GM18511 (cell line): ENCODE measurements around the gene DNAH5.

Experiments used
- ATAC-seq: cut with Tn5 transposase; IDR thresholded peaks from one replicate; pipeline ENCODE4 v1.9.1; 2021; ENCODE audit warnings: mild to moderate bottlenecking, moderate library complexity; ENCODE audit not compliant: unreplicated experiment

DNAH5 gene

DNA sequence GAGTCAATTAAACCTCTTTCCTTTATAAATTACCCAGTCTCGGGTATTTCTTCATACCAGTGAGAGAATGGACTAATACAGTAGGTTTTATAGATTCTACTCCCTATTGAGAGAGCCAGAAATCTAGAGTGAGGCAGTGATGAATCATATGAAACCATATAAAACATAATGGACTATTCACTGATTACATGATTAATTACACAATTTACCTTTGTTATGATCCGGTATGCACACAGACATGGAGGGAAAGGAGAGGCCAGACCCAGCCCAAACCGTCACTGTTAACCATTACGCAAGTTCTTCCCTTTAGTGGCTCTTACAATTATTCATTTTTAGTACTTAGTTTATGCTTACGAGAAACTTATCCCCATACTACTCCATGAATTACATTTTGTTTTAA is 205.0 kb downstream of the DNAH5 start:
- ATAC-seq, result no peak

DNA sequence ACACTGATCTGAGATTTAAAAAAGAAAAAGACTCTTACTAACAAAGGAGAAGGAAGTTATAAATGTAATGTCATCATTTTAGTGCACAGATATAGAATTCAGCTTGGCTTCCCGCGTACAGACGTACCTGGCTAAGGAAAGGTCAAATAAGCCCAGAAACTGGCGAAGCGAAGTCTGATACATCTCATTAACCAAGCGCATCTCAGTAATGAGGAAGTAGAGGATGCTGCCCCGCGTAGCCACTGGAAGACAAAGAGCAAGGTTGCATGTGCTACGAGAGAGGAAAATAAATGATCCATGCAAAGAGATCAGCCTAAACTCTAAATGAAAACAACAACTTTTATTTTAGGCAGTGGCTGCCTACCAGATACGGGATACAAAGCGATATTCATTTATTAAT is 208.8 kb downstream of the DNAH5 start:
- ATAC-seq, result no peak

DNA sequence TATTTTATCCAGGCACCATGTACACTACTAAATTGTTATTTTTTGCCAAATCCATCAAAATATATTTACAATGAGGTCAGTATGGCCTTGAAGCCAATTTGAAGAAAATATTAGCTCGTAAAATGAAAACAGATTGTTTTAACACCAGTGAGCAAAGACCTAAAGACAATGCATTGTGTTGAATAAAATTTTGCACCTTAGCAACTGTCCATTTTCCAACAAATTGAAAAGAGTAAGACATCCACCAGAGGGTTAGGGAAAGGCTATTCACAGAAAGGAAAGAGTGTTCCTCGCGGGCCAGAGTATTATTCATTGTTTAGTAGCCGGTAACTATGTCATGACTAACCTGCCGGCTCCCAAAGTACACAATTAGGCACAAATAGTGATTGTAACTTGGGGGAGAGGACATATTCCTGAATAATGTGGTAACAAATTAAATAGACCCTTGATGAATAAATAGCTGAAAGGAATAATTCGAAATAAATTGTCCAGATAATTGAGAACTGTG is 213.3 kb downstream of the DNAH5 start:
- ATAC-seq, result no peak

DNA sequence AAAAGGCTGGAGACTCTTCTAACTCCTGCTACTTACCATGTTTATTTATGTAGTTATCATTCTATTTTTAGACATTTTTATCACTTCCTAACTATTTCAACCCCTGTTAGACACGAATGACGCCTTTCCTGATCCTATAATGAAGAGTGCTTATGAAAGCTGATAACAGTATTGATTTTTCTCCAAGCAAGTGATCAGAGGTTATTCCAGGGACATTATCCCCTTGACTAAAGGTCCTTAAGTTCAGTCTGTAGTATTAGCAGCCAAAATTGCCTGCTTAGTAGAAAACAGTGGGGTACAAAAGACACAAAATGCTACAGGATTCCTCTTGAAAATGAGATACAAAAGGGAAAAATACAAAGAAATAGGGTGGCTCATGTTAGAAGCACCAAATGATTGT is 235.6 kb downstream of the DNAH5 start:
- ATAC-seq, result no peak

DNA sequence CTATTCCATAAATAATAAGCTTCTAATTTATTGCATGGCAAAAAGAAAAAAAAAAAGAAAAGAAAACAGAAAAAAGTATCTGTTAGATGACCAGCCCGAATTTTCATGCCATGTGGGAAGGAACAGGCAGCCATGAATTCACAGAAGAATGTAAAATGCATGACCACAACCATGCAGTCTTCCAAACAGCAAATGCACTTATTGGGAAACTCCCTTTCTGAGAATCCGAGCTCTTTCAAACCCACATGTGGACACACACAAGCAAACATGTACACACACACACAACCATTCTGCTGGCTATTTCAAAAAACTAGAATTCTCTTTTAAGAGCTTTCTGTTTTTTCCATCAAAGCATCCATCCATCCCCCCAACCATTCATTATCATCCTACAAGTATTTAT is 236.1 kb downstream of the DNAH5 start:
- no peak for ATAC-seq

DNA sequence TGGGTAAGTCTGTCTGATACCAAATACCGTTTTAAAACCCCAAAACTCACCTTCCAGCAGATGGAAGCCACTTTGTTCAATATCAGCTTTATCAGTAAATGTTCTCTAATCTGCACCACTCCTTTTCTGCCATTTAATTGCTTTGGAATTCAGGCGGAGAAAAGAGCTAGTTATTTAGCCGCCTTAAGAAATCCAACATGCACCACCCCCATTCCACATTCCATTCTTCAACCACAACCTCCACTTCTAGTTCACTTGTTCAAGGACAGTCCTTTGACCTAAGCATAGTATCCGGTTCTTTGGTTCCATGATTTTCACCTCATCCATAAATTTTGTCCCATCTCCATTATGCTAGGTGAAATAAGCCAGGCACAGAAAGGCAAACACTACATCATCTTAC is 240.1 kb downstream of the DNAH5 start:
- ATAC-seq, result no peak

DNA sequence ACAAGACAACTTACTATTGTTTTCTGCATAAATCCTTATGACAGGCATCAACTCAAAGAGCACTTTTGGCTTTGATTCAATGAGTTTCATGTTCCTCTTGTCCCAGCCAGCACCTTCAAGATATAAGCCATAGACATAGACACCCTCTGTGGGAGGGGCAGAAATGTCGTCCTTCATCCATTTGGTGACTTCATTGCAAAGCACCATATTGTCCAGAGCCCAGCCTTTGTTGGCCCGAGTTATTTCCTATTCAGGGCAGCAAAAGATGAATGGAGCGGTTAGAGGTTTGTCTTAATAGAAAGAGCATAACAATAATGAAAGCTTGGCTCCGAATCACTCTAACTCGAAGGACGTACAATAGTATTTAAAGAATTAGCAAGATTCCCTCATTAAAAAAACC is 243.9 kb downstream of the DNAH5 start:
- no peak for ATAC-seq

DNA sequence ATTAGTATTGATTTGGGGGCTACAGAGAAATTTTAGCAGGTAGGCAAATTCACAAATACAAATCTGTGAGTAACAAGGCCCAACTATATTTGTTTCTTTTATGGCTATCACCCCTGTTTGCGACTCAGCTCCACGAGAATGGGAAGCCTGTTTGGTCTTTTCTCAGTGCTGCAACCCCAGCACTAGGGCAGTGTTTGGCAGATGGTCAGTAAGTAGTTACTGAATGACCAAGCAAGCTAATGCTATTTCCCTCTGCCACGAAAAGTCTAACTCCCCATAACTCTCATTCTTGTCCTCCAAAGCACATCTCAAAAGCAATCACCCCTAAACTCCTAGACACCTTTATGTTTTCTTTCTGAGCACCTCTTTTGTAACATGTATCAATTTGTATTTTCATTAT is 245.6 kb downstream of the DNAH5 start:
- no peak for ATAC-seq

DNA sequence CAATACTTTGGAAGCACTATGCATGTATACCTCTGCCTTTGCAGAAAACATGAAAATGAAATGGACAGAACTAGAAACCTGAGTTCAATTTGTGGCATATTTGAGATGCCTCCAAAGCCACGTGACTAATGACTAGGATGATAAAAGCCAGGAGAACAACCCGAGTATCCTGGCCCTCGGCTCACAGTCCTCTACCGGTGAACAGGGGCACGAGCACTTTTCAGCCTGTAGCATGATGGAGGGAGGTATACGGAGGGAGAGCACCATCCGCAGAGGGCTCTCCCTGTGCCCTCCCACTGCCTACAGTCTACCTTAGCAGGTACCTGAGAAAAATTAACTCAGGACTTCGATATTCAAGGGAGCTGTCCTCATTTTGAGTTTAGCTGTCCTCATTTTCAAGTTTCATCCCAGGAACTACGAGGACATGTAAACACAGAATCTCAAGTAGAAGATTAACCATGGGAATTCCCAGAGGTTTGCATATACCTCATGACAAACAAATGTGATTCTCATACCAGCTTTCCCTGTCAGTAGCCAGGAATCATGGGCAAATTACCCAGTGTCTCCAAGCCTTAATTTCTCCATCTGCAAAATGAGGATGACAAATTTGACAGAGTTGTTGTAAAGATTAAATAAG is 249.3 kb downstream of the DNAH5 start:
- ATAC-seq, result no peak

DNA sequence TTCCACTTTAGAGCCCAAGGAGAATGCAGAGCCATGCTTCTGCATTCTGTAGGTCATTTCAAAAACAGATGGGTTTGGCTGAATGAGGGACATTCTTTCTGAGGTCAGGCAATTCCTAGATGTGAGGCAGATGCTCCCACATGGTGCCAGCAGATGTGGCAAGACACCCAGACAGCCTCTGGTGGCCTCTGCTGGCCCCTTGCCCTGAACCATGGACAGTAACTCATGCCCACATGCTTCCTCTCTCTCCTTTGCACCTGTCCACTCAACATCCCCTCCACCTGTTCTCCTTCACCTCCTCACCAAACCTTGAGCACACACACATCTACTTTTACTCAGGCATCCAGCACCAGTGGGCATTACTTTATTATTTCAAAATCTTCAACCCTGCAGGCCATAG is 252.3 kb downstream of the DNAH5 start:
- ATAC-seq, result no peak

DNA sequence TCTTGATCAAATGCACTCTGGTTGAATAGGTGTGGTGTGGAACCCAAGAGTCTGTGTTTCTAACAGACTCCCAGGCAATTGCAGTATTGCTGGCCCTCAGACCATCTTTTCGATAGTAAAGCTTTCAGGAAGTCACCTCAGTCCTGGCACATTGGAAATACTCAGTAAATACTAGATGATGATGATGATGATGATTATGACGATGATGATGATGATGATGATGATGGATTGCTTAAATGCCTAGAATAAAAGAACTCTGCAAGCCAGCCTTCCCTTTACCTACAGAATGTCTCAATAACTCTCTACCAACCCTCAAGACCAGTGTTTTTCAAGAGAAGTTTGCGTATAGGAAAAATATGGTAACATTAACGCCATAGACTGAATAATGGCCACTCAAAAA is 268.0 kb downstream of the DNAH5 start:
- no peak for ATAC-seq

DNA sequence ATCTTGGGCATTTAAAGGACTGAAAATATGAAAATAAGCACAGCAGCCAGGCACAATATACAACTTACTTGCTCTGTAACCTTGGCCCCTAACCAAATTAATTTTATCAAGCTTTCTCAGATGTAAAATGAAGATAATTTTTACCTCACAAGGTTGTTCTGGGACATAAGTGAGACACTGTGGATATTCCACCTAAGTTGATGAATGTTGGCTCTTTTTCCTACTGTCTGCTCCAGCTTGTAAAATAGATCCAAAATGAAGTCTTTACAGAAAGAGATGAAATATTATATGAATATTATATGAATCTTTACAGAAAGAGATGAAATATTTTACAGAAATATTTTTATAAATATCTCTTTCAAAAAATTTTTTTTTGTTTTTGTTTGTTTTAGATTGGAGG is 270.1 kb downstream of the DNAH5 start:
- ATAC-seq, result no peak

DNA sequence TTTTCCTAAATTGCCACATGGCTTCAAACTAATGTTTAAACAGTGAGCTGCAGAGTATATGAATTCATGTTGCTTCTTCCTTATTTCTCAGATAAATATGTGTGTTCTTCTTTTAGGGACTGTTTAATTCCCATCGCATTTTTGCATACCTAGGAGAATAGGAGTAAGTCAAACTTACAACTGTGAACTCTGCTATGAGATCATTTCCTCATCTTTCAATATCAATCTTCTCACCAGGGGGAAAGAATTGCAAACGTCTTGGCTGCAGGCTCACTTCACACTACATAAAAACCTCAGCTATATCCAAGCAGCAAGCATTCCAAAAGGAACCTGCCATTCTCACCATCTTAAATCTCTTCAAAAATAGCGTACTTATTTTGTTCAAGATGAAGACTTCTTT is 271.0 kb downstream of the DNAH5 start:
- no peak for ATAC-seq

DNA sequence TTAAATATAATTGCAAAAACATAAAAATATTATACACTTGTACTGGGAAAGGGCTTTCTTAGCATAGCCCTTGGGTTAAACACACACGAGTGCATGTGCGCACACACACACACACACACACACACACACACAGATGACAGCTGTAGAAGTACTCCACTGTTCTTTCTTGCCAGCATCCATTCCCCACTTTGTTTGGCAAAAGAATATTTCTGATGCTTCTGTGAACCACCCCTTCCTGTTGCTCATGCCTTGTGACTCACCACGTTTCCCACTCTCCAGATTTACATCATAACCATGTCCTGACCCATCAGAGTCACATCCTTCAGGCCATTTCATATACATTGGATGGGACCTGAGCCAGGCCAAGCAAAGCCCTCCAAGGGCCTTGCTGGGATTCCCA is 280.1 kb downstream of the DNAH5 start:
- ATAC-seq, result no peak

DNA sequence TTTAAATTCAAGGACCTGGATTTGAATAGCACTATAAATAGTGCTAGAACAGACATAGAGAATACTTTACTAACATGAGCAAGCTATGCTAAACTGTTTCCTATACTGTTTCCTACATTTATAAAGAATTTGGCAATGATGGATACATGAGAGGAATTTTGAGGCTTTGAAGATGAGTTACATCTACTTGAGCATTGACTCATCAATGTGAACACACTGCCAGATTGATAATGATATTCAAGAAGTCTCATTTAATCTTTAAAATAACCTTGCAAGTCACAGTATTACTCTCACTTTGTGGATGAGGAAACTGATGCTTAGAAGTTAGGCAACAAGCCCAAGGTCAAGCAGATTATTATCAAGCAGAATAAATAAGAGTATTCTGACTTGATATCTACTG is 281.9 kb downstream of the DNAH5 start:
- no peak for ATAC-seq

DNA sequence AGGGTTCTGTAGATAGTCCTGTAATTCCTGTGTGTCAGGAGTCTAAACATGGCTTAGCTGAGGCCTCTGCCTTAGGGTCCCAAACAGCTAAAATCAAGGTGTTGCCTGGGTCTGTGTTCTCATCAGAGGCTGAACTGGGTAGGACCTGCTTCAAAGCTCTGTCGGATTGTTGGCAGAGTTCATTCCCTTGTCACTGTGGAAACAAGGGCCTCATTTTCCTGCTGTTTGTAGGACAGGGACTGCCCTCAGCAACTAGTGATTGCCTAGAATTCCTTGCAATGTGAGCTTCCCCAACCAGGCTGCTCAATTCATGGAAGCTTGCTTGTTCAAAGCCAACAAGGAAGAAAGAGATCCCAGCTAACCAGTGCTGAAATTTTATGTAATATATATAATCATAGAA is 283.2 kb downstream of the DNAH5 start:
- ATAC-seq, result no peak

DNA sequence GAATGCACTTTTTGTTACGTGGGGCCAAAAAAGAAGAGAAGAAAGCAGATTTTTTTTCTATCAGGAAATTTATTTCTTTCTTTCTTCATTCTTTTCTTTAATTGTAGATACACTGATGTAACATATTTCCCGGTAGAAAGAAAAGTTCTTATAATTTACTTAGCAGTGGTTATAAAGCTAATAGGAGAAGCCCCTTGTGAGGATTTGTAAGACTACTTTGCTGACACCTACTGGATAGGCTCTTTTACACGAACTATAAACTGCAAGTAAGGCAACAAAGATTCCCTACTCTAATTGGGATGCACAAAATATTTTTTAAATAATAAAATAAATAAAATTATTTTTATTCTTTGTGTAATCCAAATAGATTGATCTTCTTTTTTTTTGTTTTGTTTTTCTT is 284.4 kb downstream of the DNAH5 start:
- no peak for ATAC-seq

DNA sequence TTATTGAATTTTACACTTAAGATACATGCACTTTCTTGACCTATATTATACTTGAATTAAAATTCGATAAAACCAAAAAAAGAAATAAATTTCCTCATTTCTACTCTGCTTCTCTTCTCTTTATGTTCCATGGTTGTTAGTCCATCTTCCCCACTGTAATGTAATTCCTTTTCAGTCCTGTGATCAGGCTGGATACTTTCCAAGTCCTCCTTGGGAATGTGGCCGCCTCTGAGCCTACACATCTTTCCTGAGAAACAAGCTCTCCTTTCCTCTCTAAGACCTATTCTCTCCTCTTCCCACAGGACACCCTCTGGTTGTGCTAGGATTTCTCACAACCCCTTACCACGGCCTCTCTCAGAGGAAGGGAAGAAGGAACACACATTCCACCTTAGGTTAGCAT is 285.1 kb downstream of the DNAH5 start:
- ATAC-seq, result no peak

DNA sequence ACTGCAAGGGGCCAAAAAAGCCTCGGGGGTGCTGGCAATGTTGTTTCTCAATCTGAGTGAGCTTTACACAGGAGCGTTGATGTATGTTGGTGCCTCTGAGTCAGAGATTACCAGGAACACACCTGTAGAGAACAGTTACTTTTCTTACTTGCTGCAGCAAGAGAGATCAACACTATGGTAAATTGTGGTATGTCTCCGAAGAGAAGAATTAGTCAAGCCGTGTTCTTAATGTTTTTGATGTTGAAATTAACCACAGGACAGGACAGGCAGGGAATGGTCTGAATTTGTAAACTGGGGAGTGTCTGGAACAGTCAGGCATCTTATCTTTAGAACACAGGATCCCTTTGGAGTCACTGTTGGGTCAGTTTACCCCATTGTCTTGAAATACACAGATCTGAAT is 285.7 kb downstream of the DNAH5 start:
- no peak for ATAC-seq

DNA sequence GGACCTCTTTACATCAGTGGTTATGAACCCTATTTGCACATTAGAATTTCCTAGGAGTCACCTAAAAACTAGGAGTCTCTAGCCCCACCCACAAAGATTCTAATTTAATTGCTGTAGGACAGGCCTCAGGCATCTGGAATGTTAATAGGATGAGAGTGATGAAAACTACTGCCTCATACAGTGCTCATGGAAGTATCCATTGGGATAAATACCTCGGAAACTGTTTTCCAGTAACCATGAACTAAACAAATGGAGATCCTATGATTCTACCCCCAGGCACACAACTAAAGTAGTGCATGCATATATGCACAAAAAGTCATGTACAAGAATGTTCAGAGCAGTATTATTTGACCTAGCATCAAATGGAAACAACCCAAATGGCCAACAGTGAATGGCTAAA is 286.3 kb downstream of the DNAH5 start:
- ATAC-seq, result no peak

DNA sequence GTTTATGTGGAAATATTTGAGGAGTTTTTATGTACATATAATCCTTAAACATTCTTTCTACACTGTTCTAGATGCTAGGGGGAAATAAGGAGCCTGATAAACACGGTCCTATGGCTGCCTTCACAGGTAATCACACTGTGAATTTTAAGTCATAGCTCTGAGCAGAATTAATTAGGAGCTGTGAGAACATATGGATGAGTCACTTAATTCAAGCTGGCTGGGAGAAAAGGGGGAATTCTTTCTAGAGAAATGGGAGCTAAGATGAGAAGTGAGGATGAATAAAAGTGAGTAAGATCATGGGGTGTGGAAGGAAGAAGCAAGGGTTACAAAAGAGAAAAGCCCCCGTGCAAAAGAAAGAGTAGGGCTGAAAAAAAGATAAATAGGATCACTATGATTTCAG is 290.8 kb downstream of the DNAH5 start:
- ATAC-seq, result no peak

DNA sequence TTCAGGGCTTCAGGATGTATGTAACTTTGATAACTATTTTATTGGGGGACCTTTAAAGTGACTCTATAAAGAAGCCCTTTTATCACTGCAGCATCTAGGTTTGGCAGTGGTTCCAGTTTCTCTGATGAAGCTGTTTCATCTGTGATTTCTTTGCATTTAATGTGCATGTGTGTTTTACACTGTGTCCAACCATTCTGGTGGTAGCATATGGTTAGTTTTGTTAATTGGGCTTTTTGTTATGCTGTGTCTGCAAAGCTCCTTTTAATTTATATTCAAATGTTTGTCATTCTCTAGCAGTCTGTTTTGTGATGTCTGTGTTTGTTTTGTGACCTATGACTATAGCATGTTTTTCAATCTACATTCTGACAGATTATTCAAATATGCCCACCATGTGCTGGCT is 294.8 kb downstream of the DNAH5 start:
- no peak for ATAC-seq

DNA sequence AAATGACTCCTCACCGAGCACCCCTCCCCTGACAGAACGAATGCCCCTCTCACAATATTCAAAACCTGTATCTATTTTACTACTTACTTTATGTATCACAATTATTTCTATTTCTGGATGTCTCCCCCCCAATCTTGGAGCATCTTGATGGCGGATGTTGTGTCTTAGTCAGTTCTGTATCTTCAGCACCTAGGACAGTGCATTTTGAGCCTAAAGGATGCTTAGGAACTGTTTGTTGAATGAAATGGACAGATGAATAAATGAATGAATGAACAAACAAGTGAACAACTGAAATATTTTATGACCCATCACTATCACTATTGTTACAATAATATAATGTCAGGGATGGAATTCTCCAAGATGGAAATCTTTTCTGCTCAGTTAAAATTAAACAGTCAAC is 295.7 kb downstream of the DNAH5 start:
- no peak for ATAC-seq
